CD4-positive, alpha-beta T cell treated with Interleukin-4 for 4 hours (primary cell): Measurements from ENCODE around the gene ADGRV1.
"Not testable (repeated sequence)": the region's sequence is repeated elsewhere in the genome, so short reads cannot be mapped to it uniquely, and the experiment has no call there.

ENCODE experiments used
- DNase-seq: peaks from one replicate; pipeline ENCODE4 v3.0.0-alpha.2; 2020

Gene ADGRV1

DNA sequence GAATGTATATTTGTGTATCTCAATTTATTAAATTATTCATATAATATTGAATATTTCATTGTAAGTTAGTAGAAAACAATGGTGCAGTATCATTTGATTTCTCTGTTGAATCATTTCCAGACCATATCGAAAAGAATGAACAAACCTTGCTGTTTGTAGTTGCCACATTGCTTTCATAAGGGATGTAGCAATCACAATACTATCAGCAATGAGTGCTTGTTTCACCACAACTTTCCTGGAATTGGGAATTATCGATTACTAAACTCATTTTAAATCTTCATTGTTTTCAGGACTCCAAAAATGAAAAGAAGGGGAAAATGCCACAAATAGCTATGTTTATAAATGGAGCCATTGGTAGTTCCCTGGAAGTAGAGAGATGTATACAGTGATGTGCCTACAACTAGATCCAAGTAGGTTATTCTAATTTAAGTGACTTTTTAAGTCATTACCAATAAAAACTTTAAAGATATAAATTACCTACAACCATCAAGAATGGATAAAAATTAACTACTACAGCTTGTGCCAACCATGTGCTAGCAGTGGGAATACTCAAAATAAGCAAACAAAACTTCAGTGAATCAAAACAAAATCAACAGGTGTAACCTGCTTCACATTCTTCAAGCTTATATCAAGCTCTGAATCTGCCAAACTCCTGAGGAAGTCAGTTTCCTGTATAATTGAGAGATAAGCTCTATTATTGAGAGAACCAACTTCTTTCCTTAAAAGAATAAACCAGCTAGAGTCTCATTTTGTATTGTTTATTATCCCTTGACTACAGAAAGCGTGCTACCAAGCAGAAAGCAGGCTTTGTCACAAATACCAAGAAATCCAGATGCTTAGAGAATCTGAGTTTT lies 358.6 kb downstream of the ADGRV1 start:
- DNase-seq = no peak

DNA sequence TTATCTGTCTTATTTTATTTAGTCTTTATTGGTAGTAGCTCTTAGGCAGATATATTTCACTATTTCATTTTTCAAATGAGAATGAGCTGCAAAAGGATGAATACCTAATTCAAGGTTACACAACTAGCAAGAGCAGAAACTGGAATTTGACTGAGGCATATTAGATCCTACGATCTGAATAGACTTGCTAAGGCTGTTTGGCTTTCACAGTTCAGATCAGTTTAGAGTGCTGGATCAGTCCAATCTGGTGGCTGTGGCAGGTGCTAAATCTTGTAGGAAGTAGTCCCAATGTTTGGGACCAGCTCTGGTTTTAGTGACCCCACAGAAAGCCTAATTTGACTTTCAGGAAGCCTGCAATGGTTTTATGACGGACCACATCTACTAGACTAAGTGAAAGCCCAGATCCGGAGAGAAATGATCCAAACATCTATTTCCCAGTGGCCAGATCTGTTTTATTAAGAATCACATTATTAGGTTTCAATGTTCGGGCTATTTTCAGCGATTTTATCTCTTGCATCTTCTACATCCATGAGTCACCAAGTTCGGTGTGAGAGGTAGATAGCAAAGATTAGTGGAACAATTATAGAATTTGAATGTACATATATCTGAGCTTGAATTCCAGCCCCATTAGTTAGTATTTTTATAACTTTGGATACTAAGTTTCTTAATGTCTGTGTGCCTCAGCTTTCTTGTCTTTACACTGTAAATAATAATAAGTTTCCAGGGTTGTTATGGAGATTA lies 359.5 kb downstream of the ADGRV1 start:
- DNase-seq = no peak

DNA sequence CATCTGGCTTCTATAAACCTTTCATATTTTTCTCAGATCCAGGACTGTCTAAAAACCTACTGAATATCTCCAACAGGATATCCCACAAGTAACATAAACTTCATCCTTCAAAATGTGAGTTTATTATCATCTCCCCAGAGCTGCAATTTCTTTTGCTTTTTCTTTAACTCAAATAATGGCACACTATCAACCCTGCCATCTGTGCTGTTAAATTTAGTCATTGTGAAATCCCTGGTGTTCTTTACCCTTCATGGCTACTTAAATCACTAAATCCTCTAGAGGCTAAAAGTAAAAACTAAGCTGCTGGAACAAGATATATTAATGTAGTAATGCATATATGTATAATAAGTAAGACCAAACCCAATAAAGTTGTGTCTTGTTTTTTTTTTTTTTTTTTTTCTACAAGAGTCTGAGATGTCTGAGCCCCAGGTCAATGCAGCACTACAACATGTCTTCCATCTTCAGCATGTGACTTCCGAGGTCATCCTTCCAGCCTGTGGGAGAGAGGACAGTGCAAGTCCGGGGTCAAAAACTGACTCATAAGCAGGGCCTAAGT lies 362.9 kb downstream of the ADGRV1 start:
- no peak for DNase-seq

DNA sequence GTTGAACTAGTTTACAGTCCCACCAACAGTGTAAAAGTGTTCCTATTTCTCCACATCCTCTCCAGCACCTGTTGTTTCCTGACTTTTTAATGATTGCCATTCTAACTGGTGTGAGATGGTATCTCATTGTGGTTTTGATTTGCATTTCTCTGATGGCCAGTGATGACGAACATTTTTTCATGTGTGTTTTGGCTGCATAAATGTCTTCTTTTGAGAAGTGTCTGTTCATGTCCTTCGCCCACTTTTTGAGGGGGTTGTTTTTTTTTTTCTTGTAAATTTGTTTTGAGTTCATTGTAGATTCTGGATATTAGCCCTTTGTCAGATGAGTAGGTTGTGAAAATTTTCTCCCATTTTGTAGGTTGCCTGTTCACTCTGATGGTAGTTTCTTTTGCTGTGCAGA lies 365.6 kb downstream of the ADGRV1 start:
- not testable (repeated sequence) for DNase-seq

DNA sequence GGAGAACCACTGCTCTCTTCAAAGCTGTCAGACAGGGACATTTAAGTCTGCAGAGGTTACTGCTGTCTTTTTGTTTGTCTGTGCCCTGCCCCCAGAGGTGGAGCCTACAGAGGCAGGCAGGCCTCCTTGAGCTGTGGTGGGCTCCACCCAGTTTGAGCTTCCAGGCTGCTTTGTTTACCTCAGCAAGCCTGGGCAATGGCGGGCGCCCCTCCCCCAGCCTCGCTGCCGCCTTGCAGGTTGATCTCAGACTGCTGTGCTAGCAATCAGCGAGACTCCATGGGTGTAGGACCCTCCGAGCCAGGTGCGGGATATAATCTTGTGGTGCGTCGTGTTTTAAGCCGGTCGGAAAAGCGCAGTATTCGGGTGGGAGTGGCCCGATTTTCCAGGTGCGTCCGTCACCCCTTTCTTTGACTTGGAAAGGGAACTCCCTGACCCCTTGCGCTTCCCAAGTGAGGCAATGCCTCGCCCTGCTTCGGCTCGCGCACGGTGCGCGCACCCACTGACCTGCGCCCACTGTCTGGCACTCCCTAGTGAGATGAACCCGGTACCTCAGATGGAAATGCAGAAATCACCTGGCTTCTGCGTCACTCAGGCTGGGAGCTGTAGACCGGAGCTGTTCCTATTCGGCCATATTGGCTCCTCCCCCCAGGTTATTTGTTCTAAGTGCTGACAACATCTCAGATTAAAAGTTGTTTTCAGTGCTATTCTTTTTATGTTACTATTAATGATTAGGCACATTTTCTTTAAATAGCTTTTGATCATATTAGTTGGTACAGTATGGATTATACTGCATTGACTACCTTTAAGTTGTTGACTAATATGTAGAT lies 370.6 kb downstream of the ADGRV1 start:
- DNase-seq = not testable (repeated sequence)

DNA sequence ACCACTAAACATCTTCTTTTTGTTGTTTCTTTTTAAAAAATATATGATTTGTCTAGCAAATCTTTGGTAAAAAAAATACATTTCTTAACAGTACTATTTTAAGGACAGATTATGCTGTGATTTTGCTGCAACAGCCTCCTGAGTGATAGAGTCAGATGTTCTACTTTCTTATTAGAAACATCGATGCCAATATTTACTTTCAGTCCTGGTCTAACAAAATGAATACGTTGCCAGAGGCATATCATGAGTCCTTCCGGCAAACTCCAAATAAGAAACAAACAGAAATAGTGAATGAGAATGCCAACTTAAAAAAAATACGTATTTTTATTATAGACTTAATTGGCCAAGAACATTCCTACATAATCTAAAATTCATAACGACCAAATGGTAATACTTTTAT lies 371.5 kb downstream of the ADGRV1 start:
- no peak for DNase-seq

DNA sequence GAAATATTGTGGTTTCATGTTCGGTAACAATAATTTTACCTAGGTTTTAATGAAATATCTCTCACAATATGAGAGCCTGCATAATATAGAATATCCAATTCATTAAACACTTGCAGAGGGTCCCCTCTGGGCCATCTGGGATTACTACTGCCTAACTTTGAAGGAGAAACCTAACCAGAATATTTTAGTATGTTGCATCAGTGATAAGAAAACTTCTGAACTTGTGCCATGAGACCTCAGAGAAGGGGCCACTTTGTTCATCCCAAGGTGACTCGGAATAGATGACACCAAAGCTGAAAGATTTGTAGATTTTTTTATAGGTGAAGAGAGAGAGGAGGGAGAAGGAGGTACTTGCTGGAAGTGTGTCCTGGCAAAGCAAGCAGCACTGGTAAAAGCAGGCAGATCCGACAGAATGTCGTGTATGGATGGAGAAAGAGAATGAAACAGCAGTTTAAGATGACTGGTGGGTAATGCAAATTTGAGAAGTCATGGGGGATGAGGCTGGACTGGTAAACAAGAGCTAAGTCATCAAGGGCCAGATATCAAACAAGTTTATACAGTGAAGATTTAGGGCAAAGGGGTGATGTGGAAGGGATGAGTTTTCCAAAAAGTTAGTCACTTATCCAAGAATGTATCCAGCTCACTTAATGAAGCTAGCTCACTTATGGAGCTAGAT lies 372.3 kb downstream of the ADGRV1 start:
- DNase-seq = no peak

DNA sequence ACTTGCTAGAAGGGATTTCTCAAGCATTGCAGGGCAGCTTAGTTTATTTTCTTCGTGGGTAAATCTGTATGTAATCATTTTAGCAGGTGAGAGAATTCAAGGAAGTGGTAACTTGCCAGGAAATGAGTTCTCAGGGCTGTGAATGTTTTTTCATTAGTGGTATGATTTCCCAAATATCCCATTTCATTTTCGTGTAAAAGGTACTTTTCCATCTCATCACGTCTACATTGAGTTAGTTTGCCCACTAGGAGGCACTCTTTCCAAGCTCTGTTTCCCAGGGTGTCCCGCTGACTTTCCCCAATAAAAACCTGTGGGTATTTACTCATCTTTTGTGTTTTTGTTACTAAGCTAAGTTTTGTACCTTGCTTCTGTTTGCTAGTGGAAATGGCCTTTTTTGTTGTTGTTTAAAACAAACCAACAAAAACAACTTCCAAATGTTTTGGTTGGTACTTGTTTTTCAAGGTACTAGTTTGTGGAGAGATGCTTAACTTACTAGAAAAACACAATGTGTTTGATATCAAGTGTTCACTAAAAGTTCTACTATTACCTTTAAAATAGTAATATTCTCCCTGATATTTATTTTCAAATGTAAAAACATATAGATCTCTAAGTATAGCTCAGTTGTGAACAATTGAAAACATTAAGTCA lies 373.6 kb downstream of the ADGRV1 start:
- DNase-seq = peak; percentile 56

DNA sequence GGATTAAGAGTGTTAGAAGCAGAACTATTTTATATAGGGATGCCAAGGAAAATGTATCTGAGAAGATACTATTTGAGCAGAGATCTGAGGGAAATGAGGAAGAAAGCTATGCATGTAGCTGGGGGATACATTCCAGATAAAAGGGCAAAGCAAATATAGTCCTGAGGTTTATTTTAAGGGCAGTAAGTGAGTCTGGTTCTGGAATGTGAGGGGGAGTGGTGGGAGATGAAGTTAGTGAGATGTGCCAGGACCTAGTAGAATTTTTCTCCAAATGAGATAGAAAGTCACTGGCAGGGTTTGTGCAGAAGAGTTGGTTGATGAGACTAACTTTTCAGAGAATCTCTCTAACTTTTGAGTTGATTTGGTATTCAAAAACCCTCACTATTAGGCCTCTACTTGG lies 374.7 kb downstream of the ADGRV1 start:
- no peak for DNase-seq

DNA sequence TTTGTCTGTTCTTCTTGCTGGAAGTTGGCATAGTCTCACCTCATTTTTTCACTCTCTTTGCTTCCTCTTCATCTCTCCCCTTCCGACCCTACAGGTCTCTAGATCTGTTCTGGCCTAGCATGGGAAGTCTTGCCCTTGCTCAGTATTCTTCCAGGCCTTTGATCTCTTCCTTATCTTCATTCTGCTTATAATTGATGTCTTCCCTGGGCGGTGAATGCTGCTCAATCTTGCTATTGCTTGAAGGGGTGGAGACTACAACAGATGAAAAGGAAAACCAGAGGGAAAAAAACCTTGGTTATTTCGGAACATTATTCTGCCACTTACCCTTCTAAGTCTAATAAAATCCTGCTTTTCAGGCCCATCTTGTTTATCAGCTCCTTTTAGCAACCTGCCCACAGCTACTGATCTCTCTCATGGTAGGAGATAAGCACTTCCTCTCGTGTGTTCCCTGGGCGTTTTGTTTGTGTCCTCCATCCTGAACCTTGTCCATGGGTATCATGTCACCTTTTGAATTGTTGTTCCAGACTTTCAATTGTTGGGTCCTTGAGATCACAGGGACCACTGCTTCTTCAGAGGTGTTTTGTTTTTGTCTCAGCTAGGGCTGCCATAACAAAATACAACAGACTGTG lies 375.6 kb downstream of the ADGRV1 start:
- no peak for DNase-seq

DNA sequence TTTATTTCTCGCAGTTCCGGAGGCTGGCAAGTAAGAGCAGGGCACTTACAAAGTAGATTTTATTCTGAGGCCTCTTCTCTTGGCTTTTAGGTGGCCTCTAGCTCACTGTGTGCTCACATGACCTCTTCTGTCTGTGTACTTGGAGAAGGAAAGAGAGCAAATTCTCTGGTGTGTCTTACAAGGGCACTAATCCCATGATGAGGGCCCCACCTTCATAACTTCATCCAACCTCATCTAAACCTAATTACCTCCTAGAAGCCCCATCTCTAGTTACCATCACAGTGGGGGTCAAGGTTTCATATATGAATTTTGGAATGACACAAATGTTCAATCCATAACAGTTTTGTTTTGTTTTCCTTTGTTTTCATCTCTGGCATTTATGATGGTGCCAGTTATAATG lies 376.1 kb downstream of the ADGRV1 start:
- no peak for DNase-seq

DNA sequence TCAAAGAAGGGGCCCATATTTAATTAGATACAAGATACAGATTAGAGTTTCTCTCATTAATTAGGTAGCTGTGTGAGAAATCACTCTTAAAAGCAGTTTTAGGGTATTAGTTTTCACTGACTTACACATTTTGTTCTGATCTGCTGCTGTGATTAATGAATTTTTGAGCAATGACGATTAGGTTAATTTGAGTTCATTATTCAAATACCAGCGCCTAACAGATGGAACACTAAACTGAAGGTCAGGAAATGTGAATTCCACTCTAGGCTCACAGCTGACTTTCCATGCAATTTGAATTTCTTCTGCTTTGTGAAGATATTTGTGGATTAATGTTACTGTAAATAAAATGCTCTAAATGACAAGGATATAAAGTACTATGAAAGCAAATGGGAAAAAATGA lies 380.6 kb downstream of the ADGRV1 start:
- no peak for DNase-seq

DNA sequence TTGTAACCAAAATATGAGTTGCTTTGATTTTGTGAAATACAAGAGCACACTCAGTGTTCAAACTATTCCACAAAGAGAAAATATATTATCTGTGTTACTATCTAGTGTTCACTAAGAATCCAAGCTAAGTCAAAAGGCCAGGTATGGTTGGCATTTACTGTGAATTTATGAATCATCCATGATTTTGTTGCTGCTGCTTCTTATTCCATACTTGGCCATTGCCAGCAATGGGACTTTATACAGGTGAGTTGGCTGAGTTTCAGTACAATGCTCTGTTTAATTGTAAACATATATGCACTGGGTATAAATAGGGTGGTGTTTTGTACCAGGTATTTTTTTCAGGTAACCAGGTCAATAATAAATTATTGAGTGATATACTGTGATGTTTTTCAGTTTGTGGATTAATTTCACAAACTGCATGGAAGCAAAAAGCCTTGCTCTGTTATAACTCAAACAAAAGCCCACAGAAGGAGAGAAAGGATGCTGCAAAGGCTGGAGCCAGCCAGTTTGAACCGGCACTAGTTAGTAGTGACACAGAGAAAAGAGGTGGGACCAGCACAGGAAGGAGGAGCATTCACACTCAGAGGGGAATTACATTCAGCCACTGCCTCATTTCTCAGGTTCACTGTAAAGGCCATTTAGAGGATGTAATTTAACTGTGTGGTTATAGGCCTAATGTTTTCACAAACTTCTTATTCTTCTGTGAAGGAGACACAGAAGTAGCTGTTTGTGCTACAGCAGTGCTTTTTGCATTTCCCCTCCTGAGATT lies 381.8 kb downstream of the ADGRV1 start:
- DNase-seq = peak; percentile 21

DNA sequence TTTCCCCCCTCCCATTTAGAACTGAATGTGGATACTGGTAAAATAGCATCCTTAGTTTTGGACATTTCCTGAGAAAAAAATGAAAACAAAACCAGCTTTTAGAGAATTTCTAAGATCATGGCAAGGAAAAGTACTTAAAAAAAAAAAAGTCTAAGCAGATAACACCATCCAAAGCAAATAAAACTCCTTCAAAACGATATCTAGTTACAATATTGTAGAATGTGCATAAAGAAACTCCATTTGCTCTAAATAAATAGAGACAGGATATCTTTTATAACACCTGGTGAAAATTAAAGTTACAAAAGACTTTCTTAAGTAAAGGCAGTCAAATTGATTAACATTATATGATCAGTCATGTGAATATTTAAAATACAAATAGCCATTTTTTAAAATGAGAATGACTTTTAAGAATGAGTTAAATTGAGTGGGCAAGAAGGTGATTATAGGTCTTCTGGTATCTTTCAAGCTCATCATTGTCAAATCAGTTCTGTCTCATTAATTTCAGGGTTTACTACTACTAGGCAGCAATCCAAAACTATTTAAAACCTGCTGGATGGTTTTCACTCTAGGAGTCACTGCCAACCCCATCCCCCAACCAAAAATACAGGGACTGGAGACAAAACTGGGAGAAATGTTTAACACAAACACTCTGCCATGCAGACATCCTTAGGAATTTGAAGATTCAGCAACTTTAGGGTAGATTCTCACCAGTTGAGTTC lies 382.6 kb downstream of the ADGRV1 start:
- DNase-seq = no peak

DNA sequence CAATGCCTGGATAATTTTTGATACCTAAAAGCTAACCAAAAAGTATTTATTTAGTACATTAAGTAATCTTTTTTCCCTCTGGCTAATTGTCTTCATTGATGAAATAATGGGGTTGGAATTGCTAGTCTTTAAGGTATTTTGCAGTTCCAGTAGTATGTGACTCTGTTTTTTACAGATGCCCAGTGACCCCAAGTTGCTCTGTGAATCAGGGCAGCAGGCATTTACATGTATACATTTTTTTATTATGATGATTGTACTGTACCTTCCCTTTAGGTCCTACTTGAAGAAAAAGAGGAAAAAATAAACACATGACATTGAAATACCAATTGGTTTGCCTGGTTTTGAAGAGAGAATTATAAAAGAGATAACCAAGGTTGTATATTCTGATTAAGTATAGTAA lies 385.5 kb downstream of the ADGRV1 start:
- no peak for DNase-seq

DNA sequence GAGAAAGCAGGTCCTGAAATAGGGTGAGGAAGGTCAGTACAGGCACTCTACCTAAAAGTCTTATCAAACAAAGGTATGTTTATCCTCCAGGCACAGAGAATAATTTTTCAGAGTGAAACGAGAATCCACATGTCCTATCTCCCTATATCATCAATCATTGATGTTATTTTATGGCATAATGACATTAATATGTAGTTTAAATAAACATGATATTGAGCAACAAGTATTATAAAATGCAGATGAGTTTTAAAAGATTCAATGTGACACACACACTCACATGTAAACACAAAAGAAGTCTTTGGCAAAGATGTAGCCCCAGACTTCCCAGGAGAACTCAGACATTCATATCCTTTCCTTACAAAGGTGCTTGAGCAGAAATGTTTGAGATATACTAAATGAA lies 389.1 kb downstream of the ADGRV1 start:
- DNase-seq = no peak

DNA sequence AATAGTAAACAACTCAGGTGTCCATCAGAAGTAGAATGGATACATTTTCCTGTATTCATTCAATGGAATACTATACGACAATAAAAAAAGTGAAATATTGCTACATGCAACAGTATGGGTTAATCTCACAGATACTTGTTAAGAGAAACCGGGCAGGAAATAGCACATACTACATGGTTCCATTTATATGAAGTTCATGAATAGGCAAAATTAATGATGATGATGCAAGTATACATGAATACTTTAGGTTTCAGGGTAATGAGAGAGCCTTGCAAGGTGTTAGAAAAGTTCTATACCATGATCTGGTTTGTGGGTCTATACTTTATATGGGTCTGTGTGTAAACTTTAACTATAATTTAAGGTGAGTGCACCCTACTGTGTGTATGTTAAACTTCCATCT lies 390.4 kb downstream of the ADGRV1 start:
- no peak for DNase-seq

DNA sequence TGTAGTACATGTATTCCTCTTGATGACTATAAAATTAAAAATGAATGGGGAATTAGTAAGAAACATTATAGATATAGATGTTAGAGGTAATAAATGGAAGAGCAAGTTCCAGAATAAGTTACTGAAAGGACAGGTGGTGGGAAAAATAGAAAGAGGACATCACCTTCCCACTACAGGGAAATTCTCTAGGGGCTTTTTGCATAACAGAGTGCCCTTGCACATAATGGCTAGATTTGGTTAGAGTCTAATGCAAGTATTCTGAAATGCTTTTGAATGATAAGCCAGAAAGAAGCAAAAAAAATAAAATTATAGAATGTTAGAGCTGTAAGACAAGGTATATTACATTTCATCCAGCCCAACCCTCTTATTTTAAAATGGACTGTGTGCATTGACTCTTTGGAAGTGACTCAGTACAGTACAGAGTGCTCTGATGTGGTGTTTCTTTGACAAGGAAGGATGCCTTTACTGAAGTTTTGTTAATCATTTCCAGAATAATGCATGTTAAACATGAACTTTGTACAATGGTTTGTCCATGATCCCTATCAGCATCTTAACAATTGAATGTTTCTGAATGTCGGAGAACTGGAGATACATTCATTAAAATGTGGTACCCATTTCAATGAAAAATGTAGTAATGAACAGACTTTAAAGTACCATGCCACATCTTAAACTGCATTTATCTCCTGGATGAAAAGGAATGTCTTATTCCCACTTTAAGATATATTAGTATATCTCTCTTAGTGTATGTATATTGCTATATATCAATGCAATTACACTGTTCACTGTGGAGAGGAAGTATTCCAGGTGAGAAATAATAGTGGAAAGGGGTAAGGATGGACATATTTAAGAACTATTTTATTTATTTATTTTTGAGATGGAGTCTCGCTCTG lies 391.1 kb downstream of the ADGRV1 start:
- no peak for DNase-seq
